Breast epithelium (tissue), 3 donors: Measurements from ENCODE around the gene OPCML.

Source experiments
- POLR2A ChIP-seq: fragments of 450-650 bp; IDR thresholded peaks from one replicate; pipeline ENCODE4 v1.6.1; 2016; ENCODE audit warnings: antibody characterized with exemption, mild to moderate bottlenecking, moderate library complexity
- POLR2AphosphoS5 ChIP-seq, 3 donors: sonication (generic); formaldehyde crosslinking; IDR thresholded peaks; one replicate each; pipeline ENCODE4 v1.6.1; 2017; ENCODE audit warnings: antibody characterized with exemption in 3 of 3
- TF ChIP-seq, protein P1 (sequence below), 3 donors: fragments of 450-650 bp; IDR thresholded peaks; one replicate each; pipeline ENCODE4 v1.5.1; 2016 to 2017; ENCODE audit warnings: antibody characterized with exemption in 3 of 3, mild to moderate bottlenecking in 3 of 3, moderate library complexity in 3 of 3

DNA sequence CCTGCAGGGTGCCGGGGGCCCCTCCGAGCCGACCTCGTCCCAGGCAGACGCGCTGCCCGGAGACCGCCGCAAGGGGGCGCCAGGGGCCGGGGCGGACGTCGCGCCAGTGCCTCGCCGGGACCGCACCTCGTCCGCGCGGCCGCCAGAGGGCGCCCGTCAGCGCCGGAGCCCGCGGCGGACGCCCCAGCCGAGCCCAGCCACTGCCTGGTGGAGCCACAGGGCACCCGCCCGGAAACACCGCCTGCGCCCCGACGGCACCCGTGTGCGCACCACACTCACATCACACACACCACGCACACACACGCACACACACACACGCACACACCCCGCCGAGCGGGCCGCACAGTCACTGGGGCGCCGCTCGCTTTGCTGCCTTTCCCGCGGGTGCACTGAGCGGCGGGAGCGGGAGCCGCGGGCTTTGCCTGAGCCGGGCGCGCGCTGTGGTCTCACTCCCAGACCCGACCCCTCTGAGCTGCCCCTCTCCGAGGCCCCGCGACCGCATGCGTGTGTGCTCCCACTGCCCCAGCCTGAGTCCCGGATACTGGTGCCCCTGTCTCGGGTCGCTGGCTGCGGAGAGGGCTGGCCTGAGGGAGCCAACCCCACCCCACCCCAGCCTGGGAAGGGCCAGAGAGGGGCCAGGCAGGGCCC, 449.3 kb downstream of the OPCML start:
- TF ChIP-seq POLR2A (no peak), POLR2AphosphoS5 (IDR thresholded peaks at IDR 0.05) (no peak)
- TF ChIP-seq, protein P1, sequence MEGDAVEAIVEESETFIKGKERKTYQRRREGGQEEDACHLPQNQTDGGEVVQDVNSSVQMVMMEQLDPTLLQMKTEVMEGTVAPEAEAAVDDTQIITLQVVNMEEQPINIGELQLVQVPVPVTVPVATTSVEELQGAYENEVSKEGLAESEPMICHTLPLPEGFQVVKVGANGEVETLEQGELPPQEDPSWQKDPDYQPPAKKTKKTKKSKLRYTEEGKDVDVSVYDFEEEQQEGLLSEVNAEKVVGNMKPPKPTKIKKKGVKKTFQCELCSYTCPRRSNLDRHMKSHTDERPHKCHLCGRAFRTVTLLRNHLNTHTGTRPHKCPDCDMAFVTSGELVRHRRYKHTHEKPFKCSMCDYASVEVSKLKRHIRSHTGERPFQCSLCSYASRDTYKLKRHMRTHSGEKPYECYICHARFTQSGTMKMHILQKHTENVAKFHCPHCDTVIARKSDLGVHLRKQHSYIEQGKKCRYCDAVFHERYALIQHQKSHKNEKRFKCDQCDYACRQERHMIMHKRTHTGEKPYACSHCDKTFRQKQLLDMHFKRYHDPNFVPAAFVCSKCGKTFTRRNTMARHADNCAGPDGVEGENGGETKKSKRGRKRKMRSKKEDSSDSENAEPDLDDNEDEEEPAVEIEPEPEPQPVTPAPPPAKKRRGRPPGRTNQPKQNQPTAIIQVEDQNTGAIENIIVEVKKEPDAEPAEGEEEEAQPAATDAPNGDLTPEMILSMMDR (IDR thresholded peaks at IDR 0.05) = peak in 1 of 3 donors; percentile 82
